ENCODE measurements around the gene MORC2. TPM values are rescaled to one million over a fixed set of nuclear protein-coding genes. Genes with fewer than 3 reads are reported as not detected.

Gene MORC2
- total RNA-seq, 2 experiments from 2014 or later: 27.1 to 27.9 TPM

- ATAC-seq (ENCODE audit: poor library complexity) (no peak), DNase-seq (no peak)
- no peak overlapping the region for H3K4me3 ChIP-seq (ENCODE audit: low read length)
- POLR2A ChIA-PET: no interaction called here
- intact Hi-C loops (cut with DNase I, micrococcal nuclease): no loop called here
- Mint-ChIP-seq H3K36me3 (ENCODE audit: low read depth) (no peaks in the 10 kb centered on the region), H3K4me1 (ENCODE audit: low read depth) (no peaks in the 10 kb centered on the region), H3K4me3 (no peak overlapping the region), H3K9me3 (no peaks in the 10 kb centered on the region), H3K27me3 (no peaks in the 10 kb centered on the region), H3K27ac (no peak overlapping the region)
- H3K27ac ChIP-seq (ENCODE audit: low read depth in 1 of 2, low read length in 2 of 2): no peak overlapping the region
- no peak for TF ChIP-seq CTCF (IDR thresholded peaks at IDR 0.05)
- no peaks in the 10 kb centered on the region for H3K9me3 ChIP-seq (ENCODE audit: control insufficient read depth in 1 of 2, insufficient read depth in 1 of 2, low read length in 2 of 2)
- CTCF ChIA-PET: no interaction called here
- H3K27me3 ChIP-seq (ENCODE audit: control insufficient read depth in 1 of 2, insufficient read depth in 2 of 2, low read length in 2 of 2): no peaks in the 10 kb centered on the region
- no peaks in the 10 kb centered on the region for H3K36me3 ChIP-seq (ENCODE audit: insufficient read depth, low read length)
- H3K4me1 ChIP-seq (ENCODE audit: insufficient read depth, low read length): no peaks in the 10 kb centered on the region
Measured at GRCh38 chr22:30880181-30880601, 88.4 kb downstream of the MORC2 start.

- Mint-ChIP-seq H3K4me3 (no peak overlapping the region), H3K9me3 (no peaks in the 10 kb centered on the region)
Measured at GRCh38 chr22:30879415-30879797, 89.2 kb downstream of the MORC2 start.

GRCh38 chr22:30878516-30879414 lies 89.8 kb downstream of the MORC2 start:
- H3K27me3 Mint-ChIP-seq: no peaks in the 10 kb centered on the region
- Histone ChIP-seq H3K9me3 (ENCODE audit: control insufficient read depth in 1 of 2, insufficient read depth in 1 of 2, low read length in 2 of 2) (no peaks in the 10 kb centered on the region), H3K4me1 (ENCODE audit: insufficient read depth, low read length) (no peaks in the 10 kb centered on the region), H3K36me3 (ENCODE audit: insufficient read depth, low read length) (no peaks in the 10 kb centered on the region), H3K27ac (ENCODE audit: low read depth in 1 of 2, low read length in 2 of 2) (no peak overlapping the region), H3K27me3 (ENCODE audit: control insufficient read depth in 1 of 2, insufficient read depth in 2 of 2, low read length in 2 of 2) (no peaks in the 10 kb centered on the region), H3K4me3 (ENCODE audit: low read length) (no peak overlapping the region)
- ChIA-PET CTCF (no interaction called here), POLR2A (no interaction called here)
- no peak overlapping the region for H3K4me3 Mint-ChIP-seq
- no peak for TF ChIP-seq CTCF (IDR thresholded peaks at IDR 0.05)
- H3K36me3 Mint-ChIP-seq (ENCODE audit: low read depth): no peaks in the 10 kb centered on the region
- DNase-seq: no peak
- H3K4me1 Mint-ChIP-seq (ENCODE audit: low read depth): no peaks in the 10 kb centered on the region
- intact Hi-C loops (cut with DNase I, micrococcal nuclease): no loop called here
- no peak overlapping the region for H3K27ac Mint-ChIP-seq
- ATAC-seq (ENCODE audit: poor library complexity): no peak
- no peaks in the 10 kb centered on the region for H3K9me3 Mint-ChIP-seq

More at GRCh38 chr22:30879415-30879797, 89.2 kb downstream of the MORC2 start:
- CTCF ChIA-PET: no interaction called here
- intact Hi-C loops (cut with DNase I, micrococcal nuclease): no loop called here
- H3K4me1 ChIP-seq (ENCODE audit: insufficient read depth, low read length): no peaks in the 10 kb centered on the region
- no peak for ATAC-seq (ENCODE audit: poor library complexity)
- H3K27me3 ChIP-seq (ENCODE audit: control insufficient read depth in 1 of 2, insufficient read depth in 2 of 2, low read length in 2 of 2): no peaks in the 10 kb centered on the region
- no peaks in the 10 kb centered on the region for H3K9me3 ChIP-seq (ENCODE audit: control insufficient read depth in 1 of 2, insufficient read depth in 1 of 2, low read length in 2 of 2)
- Mint-ChIP-seq H3K36me3 (ENCODE audit: low read depth) (no peaks in the 10 kb centered on the region), H3K27ac (no peak overlapping the region), H3K27me3 (no peaks in the 10 kb centered on the region), H3K4me1 (ENCODE audit: low read depth) (no peaks in the 10 kb centered on the region)
- no peak overlapping the region for H3K4me3 ChIP-seq (ENCODE audit: low read length)
- POLR2A ChIA-PET: no interaction called here
- H3K27ac ChIP-seq (ENCODE audit: low read depth in 1 of 2, low read length in 2 of 2): no peak overlapping the region
- no peak for DNase-seq
- no peaks in the 10 kb centered on the region for H3K36me3 ChIP-seq (ENCODE audit: insufficient read depth, low read length)
- no peak for TF ChIP-seq CTCF (IDR thresholded peaks at IDR 0.05)
